Left hindlimb (tissue), 1 donor: Measurements from ENCODE around the gene JKAMP.
"Not testable (repeated sequence)": the region's sequence is repeated elsewhere in the genome, so short reads cannot be mapped to it uniquely, and the experiment has no call there.

Experiments
- DNase-seq: peaks from one replicate; pipeline ENCODE4 v3.0.0-alpha.2; 2018

JKAMP gene, protein sequence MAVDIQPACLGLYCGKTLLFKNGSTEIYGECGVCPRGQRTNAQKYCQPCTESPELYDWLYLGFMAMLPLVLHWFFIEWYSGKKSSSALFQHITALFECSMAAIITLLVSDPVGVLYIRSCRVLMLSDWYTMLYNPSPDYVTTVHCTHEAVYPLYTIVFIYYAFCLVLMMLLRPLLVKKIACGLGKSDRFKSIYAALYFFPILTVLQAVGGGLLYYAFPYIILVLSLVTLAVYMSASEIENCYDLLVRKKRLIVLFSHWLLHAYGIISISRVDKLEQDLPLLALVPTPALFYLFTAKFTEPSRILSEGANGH

DNA sequence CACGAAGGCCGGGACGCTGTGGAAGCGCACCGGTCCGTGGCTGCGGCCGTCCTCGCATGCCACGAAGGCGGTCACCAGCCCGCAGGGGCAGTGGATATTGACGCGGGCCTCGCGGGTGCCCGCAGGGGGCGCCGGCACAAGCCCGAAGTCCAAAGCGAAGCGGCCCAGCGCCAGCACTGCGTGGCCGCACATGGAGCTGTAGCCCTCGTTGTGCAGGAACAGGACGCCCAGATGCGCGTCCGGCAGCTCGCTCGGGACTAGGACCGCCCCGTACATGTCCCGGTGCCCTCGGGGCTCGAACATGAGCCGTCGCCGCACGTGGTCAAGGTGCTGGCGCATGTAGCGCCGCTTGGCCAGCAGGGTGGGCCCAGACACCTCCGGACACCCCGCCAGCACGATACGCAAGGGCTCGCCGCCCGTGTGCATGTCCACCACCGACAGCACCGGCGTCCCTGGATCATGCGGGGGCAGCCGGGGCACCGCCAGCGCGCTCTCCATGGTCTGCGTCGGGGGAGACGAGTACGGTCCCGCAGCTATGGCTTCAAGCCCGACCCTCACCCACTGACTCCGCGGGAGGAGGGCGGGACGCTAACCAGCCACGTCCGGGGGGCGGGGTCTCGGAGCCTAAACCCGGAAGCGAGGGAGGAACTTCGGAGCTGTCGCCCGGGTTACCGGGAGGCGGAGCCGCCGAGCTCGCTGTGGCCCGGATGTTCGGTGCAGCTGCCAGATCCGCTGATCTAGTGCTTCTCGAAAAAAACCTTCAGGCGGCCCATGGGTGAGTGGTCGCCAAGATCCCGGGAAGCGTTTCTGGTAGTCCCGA is at the start of gene JKAMP, which contains the start of gene L3HYPDH:
Gene JKAMP (plus strand): TSS at position 699 of the 820 bp plus-strand sequence. CDS start 73 bp downstream, at position 772.
Gene L3HYPDH (minus strand): TSS at position 590 of the 820 bp plus-strand sequence. CDS start 92 bp downstream, at position 498.
- peak; percentile 98 for DNase-seq

DNA sequence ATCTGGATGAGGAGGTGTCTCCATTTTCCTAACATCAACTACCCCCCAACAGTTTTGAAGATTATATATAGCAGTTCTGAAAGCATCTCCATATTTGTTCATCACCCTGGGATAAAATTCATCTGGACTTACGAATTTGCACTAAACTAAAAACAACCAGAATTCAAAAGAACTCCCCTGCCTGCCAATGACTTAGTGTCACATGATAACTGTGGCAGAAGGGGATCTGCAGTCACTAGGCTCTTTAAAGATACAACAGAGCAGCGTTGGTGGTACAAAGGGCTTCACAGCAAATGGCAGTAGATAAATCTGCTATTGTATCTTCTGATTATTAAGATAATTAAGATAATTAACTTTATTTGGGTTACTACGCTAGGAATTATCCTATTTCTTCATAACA is 49.2 kb upstream of the JKAMP start:
- no peak for DNase-seq

DNA sequence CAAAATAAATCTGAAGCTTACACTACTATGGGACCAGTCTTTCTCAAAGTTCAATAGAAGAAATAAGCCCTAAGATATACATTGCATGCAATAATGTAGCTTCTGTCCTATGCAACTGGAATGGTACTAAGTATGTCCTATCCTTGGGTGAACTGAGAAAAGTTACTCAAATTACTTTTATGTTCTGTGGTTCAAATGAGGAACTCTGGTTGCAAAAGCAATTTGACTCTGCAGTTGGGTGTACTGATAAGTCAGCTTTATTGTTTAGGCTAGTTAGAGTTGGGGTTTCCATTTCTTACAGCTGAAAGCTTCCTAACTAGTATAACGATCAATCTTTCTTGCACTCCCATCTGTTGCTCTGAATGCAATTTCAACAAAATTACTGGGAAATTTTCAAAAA is 48.3 kb upstream of the JKAMP start:
- no peak for DNase-seq

DNA sequence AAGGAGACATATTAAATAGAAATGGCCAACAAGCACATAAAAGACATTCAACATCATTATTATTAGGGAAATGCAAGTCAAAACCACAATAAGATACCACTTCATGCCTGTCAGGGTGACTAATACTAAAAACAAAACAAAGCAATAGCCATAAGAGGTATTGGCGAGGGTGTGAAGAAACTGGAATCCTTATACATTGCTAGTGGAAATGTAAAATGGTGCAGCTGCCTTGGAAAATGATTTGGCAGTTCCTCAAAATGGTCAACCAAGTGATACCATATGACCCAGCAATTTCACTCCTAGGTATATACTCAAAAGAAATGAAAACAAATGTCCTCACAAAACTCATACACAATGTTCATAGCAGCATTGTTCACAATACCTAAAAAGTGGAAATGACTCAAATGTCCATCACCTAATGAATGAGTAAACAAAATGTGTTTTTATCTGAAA is 46.1 kb upstream of the JKAMP start:
- no peak for DNase-seq

DNA sequence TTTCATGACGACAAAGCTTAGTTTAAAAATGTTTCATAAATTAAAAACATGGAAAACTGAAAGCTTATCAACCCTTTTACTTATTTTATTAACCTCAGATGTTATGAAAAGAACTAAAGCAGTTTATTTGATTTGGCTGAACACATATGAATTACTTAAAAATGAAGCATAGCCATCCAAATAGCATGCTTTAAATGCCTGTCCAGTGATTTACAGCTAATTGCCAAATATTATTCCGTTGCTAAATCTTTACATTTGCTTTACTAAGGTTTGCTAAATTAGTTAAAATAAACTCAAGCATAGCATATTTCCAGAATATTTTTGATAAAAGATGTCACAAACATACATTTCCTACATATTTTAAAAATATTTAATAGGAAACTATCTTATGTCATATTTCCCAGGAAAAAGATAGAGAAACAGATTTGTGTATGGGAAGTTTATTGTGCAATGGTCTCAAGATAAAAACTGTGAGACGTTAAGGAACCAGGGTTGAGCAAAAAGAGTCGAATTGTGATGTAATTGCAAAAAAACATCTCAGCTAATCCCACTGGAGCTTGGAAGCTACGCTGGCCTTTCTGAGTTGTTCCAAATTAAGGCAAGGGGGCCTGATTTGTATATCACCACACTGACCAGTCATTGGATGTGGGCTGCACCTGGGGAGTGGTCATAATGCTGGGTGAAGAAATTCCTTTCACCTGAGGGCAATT is 44.9 kb upstream of the JKAMP start:
- no peak for DNase-seq

DNA sequence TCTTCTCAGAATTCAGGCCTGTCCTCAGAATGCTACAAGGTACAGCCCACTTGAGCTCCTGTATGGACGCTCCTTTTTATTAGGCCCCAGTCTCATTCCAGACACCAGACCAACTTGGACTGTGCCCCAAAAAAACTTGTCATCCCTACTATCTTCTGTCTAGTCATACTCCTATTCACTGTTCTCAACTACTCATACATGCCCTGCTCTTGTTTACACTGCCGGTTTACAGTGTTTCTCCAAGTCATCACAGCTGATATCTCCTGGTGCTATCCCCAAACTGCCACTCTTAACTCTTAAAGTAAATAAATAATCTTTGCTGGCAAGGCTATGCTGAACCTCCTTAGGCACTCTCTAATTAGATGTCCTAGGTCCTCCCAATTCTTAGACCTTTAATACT is 35.6 kb upstream of the JKAMP start:
- DNase-seq = not testable (repeated sequence)

DNA sequence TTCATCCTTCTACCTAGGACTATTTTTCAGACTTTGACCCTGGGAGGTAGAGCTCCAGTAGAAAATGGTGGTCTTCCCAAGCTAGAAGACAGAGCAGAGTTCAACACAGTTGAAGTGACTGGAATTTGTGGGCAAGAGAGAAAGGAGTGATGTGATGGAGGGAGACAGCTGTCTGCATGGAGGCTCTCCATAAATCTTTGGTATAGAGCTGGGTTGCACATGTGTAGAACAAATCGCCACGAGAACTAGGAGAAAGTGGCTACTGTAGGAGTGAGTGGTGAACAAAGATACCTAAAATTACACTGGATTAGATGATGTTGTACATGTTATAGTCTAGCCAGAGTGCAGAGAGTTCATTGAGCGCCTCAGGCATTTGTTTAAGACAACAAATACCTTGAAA is 33.6 kb upstream of the JKAMP start:
- DNase-seq = no peak

DNA sequence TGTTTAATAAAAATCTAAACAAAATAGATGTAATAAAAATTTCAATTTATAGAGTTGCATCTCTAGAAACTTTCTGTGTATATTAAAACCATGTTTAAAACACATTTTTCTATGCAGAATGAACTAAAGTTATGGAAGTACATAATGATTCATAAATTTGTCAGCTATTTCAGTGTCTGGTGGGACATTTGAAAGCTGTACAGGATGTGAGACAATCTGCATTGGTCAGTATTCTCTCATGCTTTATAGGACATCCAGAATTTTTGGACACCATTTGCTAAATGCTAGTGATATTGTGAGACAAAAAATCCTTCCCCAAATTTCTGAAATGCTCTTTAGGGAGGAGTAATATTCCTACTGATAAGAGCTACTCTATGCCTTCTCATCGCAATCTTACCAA is 32.5 kb upstream of the JKAMP start:
- DNase-seq = no peak

DNA sequence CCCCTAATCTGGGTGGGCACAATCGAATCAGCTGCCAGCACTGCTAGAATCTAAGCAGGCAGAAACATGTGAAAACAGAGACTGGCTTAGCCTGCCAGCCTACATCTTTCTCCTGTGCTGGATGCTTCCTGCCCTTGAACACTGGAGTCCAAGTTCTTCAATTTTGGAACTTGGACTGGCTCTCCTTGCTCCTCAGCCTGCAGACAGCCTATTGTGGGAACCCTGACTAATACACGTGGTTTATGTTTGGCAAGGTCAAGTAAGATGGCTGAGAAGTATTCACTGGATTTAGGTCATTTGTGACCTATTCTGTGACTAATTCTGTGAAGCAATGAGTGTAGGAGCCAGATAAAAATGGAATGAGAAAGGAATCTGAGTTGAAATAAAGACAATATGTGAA is 30.2 kb upstream of the JKAMP start:
- no peak for DNase-seq

DNA sequence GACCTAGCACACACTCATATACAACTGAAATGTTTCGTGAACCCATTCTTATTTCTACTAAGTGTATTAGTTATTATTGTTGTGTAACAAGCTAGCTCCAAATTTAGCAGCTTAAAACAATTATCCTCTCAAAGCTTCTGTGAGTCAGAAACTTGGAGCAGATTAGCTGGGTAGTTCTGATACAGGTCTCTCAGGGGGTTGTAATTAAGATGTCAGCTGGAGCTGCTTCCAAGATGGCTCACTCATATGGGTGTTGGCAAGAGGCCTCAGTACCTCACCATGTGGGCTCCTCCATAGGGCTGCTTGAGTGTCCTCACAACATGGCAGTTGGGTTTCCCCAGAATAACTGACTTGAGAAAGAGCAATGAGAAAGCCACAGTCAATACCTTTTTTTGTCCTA is 28.9 kb upstream of the JKAMP start:
- no peak for DNase-seq

DNA sequence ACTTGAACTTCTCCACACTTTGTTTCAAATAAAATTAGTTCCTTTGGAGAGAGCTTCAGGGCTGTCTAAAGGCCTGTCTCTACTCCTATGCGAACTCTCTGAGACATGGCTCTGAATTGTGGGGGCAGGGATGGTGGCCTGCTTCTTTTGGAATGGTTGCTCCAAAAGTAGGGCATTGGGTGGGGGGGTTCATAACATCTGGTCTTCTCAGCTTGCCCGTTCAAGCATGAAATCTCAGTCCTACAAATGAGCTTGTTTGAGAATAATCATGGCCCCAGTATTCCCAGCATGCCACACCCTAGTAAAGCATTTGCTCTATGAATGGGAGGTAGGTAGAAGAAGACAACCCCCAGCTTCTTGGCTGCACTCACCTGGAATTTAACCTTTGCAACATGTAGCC is 25.8 kb upstream of the JKAMP start:
- DNase-seq = no peak

DNA sequence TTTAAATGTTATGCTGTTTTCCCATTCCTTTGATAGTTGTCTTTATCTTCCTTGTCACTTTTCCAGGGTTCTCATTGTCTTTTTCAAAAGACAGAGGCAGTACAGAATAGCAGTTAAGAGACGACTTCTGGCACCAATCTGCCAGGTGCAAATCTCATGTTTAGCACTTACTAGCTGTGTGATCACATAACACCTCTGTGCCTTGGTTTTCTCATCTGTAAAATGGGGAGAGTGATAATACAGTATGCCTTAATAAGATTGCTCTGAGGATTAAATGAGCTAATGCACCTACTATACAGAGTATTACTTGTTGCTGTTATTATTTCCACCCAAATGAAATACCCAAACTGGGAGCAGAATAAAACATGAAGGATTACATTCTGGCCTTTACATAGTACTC is 23.9 kb upstream of the JKAMP start:
- DNase-seq = no peak

DNA sequence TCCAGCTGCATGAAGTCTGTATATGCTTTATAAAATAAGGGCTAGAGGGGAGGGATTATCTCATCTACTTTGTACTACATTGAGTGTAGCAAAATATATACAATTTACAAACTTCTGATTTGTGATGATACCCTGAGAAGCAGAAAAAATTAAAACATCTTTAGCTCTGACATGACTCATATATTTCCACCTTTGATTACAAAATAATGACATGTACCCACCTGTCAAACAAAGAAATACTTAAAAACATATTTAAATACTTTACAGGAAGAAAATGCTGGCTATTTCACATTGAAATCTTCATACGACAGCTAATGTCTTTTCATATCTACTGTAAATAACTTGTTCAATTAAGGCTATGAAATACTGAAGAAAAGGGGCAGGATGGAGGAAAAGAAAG is 22.4 kb upstream of the JKAMP start:
- DNase-seq = no peak

DNA sequence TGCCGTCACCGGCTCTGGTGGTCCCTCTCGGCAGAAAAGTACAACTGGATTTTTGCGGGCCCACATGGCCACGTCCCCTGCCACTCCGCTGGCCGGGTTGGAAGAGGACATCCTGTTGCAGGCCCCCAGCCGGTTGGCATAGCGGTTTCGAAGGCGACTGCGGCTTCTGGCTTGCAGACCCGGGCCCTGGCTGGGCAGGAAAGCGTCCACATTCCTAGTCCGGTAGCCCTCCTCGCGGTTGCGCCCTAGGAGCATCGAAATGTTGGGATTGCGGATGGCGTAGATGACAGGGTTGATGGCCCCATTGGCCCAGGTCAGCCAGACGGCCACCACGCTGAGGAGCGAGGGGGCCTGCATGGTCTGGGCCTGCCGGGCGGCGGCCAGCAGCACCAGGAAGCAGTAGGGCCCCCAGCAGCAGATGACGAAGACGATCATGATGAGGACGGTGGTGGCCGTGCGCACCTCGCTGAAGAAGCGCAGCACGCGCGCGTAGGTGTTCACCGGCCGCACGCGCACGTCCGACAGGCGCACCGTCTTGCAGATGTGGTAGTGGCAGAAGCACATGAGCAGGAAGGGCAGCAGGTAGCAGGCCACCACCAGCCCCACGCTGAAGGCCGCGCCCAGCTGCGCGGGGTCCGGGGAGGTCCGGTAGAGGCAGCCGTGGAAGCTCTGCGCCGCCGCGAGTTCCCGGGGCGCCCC is 20.4 kb upstream of the JKAMP start:
- peak; percentile 32 for DNase-seq

DNA sequence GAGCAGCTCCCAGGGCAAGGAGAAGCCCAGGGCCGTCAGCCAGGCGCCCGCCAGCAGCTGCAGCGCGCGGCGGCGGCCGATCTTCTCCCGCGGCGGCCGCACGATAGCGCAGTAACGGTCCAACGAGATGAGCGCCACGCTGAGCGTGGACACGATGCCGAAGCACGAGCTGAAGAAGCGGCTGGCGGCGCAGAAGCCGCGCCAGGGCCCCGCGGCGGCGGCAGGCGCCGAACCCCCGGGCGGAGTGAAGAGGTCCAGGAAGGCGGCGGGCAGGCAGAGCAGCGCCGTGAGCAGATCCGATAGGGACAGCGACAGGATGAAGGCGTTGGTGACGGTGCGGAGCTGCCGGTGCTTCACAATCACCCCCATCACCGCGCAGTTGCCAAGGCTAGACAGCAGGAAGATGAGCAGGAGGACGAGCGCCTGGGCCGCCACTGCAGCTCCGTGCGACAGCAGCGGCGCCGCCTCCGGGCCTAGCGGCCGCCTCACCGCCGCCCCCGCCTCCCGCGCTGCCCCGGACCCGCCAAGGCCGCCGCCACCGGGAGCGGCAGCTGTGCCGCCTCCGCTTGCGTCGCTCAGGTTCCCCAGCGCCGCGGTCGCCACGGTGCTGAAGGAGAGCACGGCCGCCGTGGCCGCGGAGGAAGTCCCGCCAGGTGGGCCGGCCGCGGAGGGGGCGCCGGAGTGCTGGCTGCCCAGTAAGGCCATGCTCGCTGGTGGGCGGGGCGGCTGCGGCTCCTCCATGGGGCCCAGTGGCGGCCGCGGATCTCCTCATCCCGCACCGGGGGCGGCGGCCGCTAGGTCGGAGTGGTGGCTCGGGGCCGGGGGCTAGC is 19.6 kb upstream of the JKAMP start:
- peak; percentile 84 for DNase-seq

DNA sequence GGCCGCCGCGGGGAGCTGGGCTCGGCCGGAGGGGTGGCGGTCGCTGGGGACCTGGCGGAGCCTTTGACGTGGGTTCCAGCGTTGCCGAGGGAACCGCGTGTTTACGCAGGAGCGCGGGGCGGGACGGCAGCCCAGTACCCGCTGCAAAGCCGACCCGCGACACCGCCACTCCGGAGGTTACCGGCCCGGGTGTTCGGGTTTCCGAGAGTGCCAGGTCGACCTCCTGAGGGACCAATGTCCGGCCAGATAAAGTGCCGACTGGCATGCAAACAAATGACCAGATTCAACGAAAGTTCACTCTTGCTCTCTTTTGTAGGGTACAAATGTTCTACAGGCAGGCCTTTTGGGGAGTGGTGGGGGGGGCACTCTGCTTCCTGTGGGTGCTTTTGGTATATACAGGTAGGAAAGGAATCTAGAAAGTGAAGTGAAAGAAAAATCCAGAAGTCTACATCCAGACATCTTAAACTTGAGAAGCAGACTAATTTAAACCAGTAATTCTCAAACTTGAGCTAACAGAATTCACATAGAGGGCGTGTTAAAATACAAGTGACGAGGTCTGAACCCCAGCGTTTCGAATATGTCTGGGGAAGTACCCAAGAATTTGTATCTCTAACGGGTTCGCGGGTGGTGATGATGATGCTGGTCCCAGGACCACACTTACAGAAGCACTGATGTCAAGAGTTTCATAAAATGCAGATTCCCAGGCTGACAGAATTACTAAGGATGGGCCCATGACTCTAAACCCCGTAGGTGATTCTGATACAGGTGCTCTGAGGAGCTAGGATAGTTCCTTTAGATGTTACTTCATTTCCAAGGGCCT is 18.8 kb upstream of the JKAMP start, which contains the start of gene GPR135:
Gene GPR135 (minus strand): TSS at position 65 of the 820 bp plus-strand sequence. CDS start 154 bp downstream, outside the sequence.
- DNase-seq = no peak

DNA sequence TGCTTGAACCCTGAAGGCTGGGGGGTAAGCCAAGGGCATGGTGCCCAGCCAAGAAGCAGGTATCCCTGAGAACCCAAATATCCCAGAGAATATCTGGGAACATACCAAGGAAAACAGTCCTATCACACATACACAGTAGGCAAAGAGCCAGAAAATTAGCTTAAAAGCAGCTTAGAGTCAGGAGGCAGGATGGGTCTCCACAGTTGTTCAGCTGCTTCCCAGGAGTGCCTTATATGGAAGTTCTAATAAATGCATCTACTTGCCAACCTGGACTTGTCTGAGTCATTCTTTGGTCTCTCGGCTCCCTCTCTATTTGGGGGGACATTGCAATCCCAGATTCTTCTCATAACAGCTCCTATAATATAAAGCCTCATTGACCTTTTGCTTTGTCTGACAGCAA is 10.1 kb upstream of the JKAMP start:
- no peak for DNase-seq

DNA sequence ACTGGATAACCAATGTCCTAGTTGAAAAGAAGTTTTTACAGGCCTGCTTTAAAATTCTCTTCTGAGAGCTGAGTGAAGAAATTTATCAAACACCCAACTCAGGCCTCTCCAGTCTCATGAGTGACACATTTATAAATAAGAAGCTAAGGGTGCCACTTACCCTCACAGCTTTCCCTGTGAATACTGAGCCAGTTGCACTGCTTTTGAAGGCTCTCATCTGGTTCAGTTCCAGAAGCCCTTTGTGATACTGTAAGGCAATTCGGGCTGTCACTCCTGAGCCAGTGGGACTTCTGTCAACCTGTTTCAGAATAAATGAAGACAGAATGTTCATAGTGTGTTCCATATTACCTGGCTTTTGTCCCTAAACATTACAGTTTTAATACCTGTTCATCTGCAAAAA is 8.6 kb upstream of the JKAMP start:
- no peak for DNase-seq

DNA sequence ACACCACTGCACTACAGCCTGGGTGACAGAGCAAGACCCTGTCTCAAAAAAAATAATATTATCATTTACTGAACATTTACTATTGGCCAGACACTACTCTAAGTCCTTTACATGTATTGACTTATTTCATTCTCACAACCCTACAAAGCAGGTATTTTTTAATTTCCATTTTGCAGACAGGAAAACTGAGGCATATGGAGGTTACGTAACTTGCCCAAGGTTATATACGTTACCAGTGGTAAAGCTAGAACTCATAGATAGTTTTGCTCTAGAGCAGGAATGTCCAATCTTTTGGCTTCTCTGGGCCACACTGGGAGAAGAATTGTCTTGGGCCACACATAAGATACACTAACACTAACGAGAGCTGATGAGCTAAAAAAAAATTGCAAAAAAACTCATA is 5.8 kb upstream of the JKAMP start:
- no peak for DNase-seq

DNA sequence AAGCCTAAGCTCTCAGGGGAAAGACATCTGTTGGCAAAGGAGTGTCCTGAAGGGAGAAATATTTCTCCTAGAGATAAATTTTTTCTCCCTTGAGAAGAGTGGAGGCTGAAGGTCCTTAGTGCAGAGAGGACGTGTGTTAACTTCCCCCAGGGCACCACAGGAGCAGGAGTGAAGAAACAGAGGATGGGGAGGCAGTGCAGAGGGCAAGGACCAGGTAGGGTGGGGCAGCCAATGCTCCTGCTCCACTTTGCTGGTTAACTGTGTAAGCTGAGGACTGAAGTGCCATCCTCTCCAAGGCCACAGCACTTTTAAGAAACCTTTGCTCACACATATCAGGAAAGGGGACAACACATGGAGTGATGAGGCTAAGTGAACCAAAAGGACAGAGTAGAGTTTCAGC is 4.2 kb upstream of the JKAMP start:
- DNase-seq = no peak

DNA sequence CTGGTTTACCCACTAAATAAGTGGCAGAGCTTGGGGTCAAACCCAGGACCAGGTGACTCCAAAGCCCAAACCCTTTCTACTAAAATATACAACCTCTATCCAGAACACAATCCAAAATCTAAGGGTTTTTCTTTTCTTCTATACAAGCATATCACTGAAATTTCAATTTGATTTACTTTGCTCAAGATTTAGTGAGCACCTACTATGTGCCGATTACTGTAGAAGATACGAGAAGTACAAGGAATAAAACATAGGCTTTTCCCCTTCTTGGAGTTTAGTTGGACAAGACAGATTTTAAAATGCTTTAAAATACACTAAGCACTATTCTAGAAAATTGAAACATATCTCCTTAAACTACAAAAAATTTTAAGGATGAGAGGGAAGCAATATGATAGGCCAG is 2.9 kb upstream of the JKAMP start:
- no peak for DNase-seq
